Vagina (tissue), 2 donors: Measurements from ENCODE around the gene RIMOC1. TPM values are rescaled to one million over a fixed set of nuclear protein-coding genes. Genes with fewer than 3 reads are reported as not detected.

Experiments
- DNase-seq, 2 donors: peaks; one replicate each; pipeline ENCODE4 v3.0.0-alpha.2; 2017; ENCODE audit errors: extremely low spot score in 2 of 2
- H3K27ac ChIP-seq: fragments of 200-600 bp; sonication (generic); one replicate; pipeline ENCODE4 v1.5.1; 2019
- H3K27me3 ChIP-seq: fragments of 200-600 bp; sonication (generic); one replicate; pipeline ENCODE4 v1.5.1; 2019
- H3K36me3 ChIP-seq, 2 donors: fragments of 200-600 bp; sonication (generic); one replicate each; pipeline ENCODE4 v1.5.1; 2017 to 2019
- H3K4me1 ChIP-seq: fragments of 200-600 bp; sonication (generic); one replicate; pipeline ENCODE4 v1.5.1; 2019
- H3K4me3 ChIP-seq, 2 donors: fragments of 200-600 bp; sonication (generic); 1 replicate in 1 of 2; 2 replicates in 1 of 2; pipeline ENCODE4 v1.5.1; 2016 to 2019
- H3K9me3 ChIP-seq: fragments of 200-600 bp; sonication (generic); one replicate; pipeline ENCODE4 v1.5.1; 2019
- CTCF ChIP-seq, 3 experiments: fragments of 450-650 bp in 2 of 3; fragments of 200-600 bp in 1 of 3; sonication (generic) in 1 of 3; IDR thresholded peaks; one replicate each; pipeline ENCODE4 v1.5.1; 2017 to 2019; ENCODE audit warnings: antibody characterized with exemption in 3 of 3, mild to moderate bottlenecking in 2 of 3, moderate library complexity in 2 of 3
- POLR2A ChIP-seq, 2 donors: fragments of 450-650 bp; IDR thresholded peaks; one replicate each; pipeline ENCODE4 v1.6.1; 2017; ENCODE audit warnings: antibody characterized with exemption in 2 of 2, mild to moderate bottlenecking in 2 of 2, moderate library complexity in 2 of 2
- POLR2AphosphoS5 ChIP-seq, 2 donors: sonication (generic); formaldehyde crosslinking; IDR thresholded peaks; one replicate each; pipeline ENCODE4 v1.9.0; 2017; ENCODE audit warnings: antibody characterized with exemption in 2 of 2, mild to moderate bottlenecking in 2 of 2, low read depth in 1 of 2; ENCODE audit not compliant: insufficient read depth in 1 of 2
- intact Hi-C: fragments of 100-400 bp; cut with DNase I; formaldehyde crosslinking; loops from one replicate; pipeline ENCODE4 v1.15.1; 2023
- total RNA-seq: library from RNA; depleted of rRNA; stranded (reverse); fragments of >200 nt; gene quantifications from one replicate; pipeline ENCODE4 v1.2.3, GENCODE V29; 2016

RIMOC1 gene
- total RNA-seq, 1 donor from 2014 or later, result 10.3 TPM

DNA sequence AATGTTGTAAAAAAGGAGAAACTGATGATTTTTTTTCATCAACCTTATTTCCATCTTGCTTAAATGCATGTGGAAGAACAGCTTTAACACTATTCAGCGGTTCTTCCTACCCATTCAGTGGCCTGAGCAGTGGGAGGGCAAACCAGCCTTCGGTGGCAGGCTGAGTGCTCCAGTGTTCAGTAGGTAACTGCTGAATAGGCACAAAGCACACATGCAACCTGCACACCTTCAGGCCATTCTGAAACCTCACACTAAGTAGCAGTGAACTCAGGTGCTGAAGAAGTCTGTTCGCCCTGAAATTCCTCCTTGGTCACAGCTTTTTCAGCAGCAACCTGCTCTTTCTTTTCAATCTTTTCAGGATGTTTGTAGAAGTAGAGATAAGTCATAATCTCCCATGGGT lies 47.1 kb downstream of the RIMOC1 start:
- Histone ChIP-seq H3K9me3 (no peaks in the 10 kb centered on the region), H3K36me3 (no peaks in the 10 kb centered on the region), H3K4me3 (no peak overlapping the region), H3K4me1 (no peaks in the 10 kb centered on the region), H3K27me3 (no peaks in the 10 kb centered on the region), H3K27ac (no peak overlapping the region)
- DNase-seq, result no peak
- no peak for TF ChIP-seq POLR2AphosphoS5 (IDR thresholded peaks at IDR 0.05; ENCODE audit: insufficient read depth in 1 of 2, low read depth in 1 of 2)
- no peak for TF ChIP-seq POLR2A (IDR thresholded peaks at IDR 0.05)
- TF ChIP-seq CTCF (IDR thresholded peaks at IDR 0.05), result no peak
- intact Hi-C loops, result no loop called here

Other genes starting within 250 kb of the RIMOC1 start
- 15.5 TPM for gene OXCT1, start 33.9 kb upstream of the RIMOC1 start, total RNA-seq
- gene FBXO4, start 20.9 kb downstream of the RIMOC1 start, total RNA-seq, result 7.1 TPM